HG02943 (cell line): ENCODE results near the gene TIMP1.

Experiments
- ATAC-seq: cut with Tn5 transposase; IDR thresholded peaks from one replicate; pipeline ENCODE4 v1.9.1; 2021; ENCODE audit warnings: mild to moderate bottlenecking, low read depth, moderate library complexity; ENCODE audit not compliant: unreplicated experiment

Gene TIMP1

DNA sequence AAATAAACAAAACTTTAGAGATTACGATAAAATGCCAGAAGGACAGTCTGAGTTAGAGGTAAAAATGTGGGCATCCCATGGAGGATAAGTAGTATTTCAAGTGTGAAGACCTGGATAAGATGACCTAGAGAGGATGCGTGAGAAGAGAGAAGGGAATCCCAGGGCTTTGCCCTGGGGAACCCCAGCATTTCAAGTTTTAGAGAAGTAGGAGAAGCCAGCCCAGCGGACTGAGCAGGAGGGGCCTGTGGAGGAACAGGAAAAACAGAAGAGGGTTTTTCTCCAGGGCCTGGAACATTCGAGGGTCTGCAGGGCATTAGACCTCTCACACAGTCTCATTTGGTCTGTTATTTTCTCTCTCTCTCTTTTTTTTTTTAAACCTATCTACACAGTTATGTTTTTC, 50.4 kb downstream of the TIMP1 start:
- ATAC-seq, result no peak

- no peak for ATAC-seq
Observed at GRCh38 chrX:47633689-47634590, 51.7 kb downstream of the TIMP1 start.

GRCh38 chrX:47634871-47635575, 52.8 kb downstream of the TIMP1 start:
- no peak for ATAC-seq
